K562 (cell line): ENCODE results near the gene C6orf89. TPM values are rescaled to one million over a fixed set of nuclear protein-coding genes. Genes with fewer than 3 reads are reported as not detected.

ENCODE experiments used
- ATF4 ChIP-seq: fragments of 450-650 bp; formaldehyde crosslinking; IDR thresholded peaks from 2 replicates; pipeline ENCODE4 v1.4.0; 2022; ENCODE audit warnings: mild to moderate bottlenecking, moderate library complexity
- CBFA2T3 ChIP-seq: fragments of 450-650 bp; IDR thresholded peaks from 2 replicates; pipeline ENCODE4 v1.6.1; 2017
- CREB1 ChIP-seq, 2 experiments: sonication (generic) in 1 of 2; formaldehyde crosslinking in 1 of 2; IDR thresholded peaks; 2 replicates each; pipeline versions ENCODE4 v1.6.1 to v1.8.0; 2012 to 2022; ENCODE audit warnings: inconsistent platforms in 1 of 2, mild to moderate bottlenecking in 1 of 2, missing genetic modification reagents in 1 of 2, moderate library complexity in 1 of 2
- FOXK2 ChIP-seq, 2 experiments: fragments of 450-650 bp; IDR thresholded peaks in 1 of 2; conservative IDR thresholded peaks in 1 of 2; 2 replicates each; pipeline ENCODE4 v1.6.1; 2016; ENCODE audit warnings: low read depth in 2 of 2, mild to moderate bottlenecking in 1 of 2
- GABPA ChIP-seq: fragments of 200-800 bp; sonication (Bioruptor generic); conservative IDR thresholded peaks from 2 replicates; pipeline ENCODE4 v1.6.1; 2016; ENCODE audit warnings: low read depth, missing genetic modification characterization, missing compliant biosample characterization
- GATAD2B ChIP-seq: fragments of 450-650 bp; IDR thresholded peaks from 2 replicates; pipeline ENCODE4 v1.6.1; 2017; ENCODE audit warnings: mild to moderate bottlenecking, borderline replicate concordance
- GTF3C2 ChIP-seq: IDR thresholded peaks from 3 replicates; pipeline ENCODE4 v1.6.1; 2011; ENCODE audit warnings: borderline replicate concordance, mild to moderate bottlenecking, moderate library complexity; ENCODE audit not compliant: insufficient read length; ENCODE audit errors: extremely low read depth
- L3MBTL2 ChIP-seq: fragments of 450-650 bp; IDR thresholded peaks from 2 replicates; pipeline ENCODE4 v1.6.1; 2016; ENCODE audit warnings: mild to moderate bottlenecking, moderate library complexity
- MECOM ChIP-seq: fragments of 250-450 bp; sonication (Bioruptor Pico); IDR thresholded peaks from 2 replicates; pipeline ENCODE4 v1.8.0; 2022; ENCODE audit warnings: inconsistent platforms
- MTA2 ChIP-seq: fragments of 450-650 bp; IDR thresholded peaks from 2 replicates; pipeline ENCODE4 v1.6.1; 2016; ENCODE audit warnings: low read depth
- PTBP1 ChIP-seq: fragments of 200-400 bp; formaldehyde crosslinking; IDR thresholded peaks from 2 replicates; pipeline ENCODE4 v1.6.1; 2017; ENCODE audit warnings: low read depth, low read length
- STAT5B ChIP-seq: fragments of 250-450 bp; sonication (Bioruptor Pico); IDR thresholded peaks from 2 replicates; pipeline ENCODE4 v1.8.0; 2021; ENCODE audit warnings: mild to moderate bottlenecking, inconsistent platforms
- STAT6 ChIP-seq: sonication (generic); formaldehyde crosslinking; IDR thresholded peaks from 2 replicates; pipeline ENCODE4 v1.8.1; 2023; ENCODE audit warnings: mild to moderate bottlenecking, missing genetic modification reagents
- TAF9B ChIP-seq: fragments of 450-650 bp; IDR thresholded peaks from 2 replicates; pipeline ENCODE4 v1.6.1; 2018; ENCODE audit warnings: mild to moderate bottlenecking; ENCODE audit not compliant: partially characterized antibody
- TBP ChIP-seq: optimal IDR thresholded peaks from 2 replicates; pipeline ENCODE3; 2011; ENCODE audit warnings: low read depth, low read length, improper control_type of control experiment
- USF1 ChIP-seq: sonication (generic); formaldehyde crosslinking; IDR thresholded peaks from 2 replicates; pipeline ENCODE4 v1.9.0; 2022; ENCODE audit warnings: mild to moderate bottlenecking, missing genetic modification reagents
- ZBED1 ChIP-seq: IDR thresholded peaks from 2 replicates; pipeline ENCODE4 v1.6.1; 2014
- ZFP91 ChIP-seq: sonication (generic); formaldehyde crosslinking; IDR thresholded peaks from 2 replicates; pipeline ENCODE4 v1.8.0; 2022; ENCODE audit warnings: mild to moderate bottlenecking, missing genetic modification reagents
- ZNF668 ChIP-seq: fragments of 250-450 bp; sonication (Bioruptor Pico); IDR thresholded peaks from 2 replicates; pipeline ENCODE4 v1.8.0; 2022; ENCODE audit warnings: mild to moderate bottlenecking, inconsistent platforms
- polyA plus RNA-seq, 8 experiments: library from polyadenylated mRNA; depleted of rRNA in 4 of 8; stranded (reverse) in 5 of 8; unstranded in 3 of 8; fragments of >200 nt; fragmentation: Nextera tagmentation in 2 of 8; fragmentation: Illumina TruSeq in 1 of 8; extraction: Ambion mirVana in 2 of 8; extraction: Trizol in 1 of 8; gene quantifications; 2 replicates each; pipeline versions ENCODE4 v1.2.1 to v1.2.3, GENCODE V29; 2011 to 2014; ENCODE audit warnings: inconsistent platforms in 1 of 8, missing spikeins in 1 of 8
- total RNA-seq, 7 experiments: library from RNA; depleted of rRNA in 6 of 7; stranded (reverse); fragments of >200 nt in 6 of 7; fragmentation: Illumina TruSeq in 2 of 7; extraction: Trizol in 2 of 7; gene quantifications; 2 replicates each; pipeline versions ENCODE4 v1.2.1 to v1.2.3, GENCODE V29; 2011 to 2021; ENCODE audit warnings: low replicate concordance in 1 of 7

The C6orf89 gene
- total and polyA plus RNA-seq, 9 of the 15 experiments (the other 6 are each of a cell fraction or from before 2014, with no cell fraction given), result 35.2 to 111 (median 58.5) TPM

GRCh38 chr6:36862164-36862847 lies 23.4 kb upstream of the C6orf89 start (continued):
- TF ChIP-seq GABPA (tag) (peak; percentile 40), USF1 (peak; percentile 43; the same call in 1 of the 2 replicates), MTA2 (peak; percentile 58; the same call in 1 of the 2 replicates), TBP (peak; percentile 68), CBFA2T3 (peak; percentile 95), MECOM (CRISPR knock-in tag) (peak; percentile 97), STAT6 (CRISPR knock-in tag) (peak; percentile 62; the same call in 1 of the 2 replicates), TAF9B (peak; percentile 75), FOXK2 (conservative IDR thresholded peaks at IDR 0.05 in 1 of 2, IDR thresholded peaks at IDR 0.05 in 1 of 2; ENCODE audit: low read depth in 2 of 2) (peak; percentile 66 to 73; a peak in 3 of 4 replicates), ZBED1 (no peak), CREB1 (IDR thresholded peaks at IDR 0.05) (no peak; the same call in 1 of the 2 replicates), CREB1 (CRISPR knock-in tag; IDR thresholded peaks at IDR 0.05) (no peak), STAT5B (CRISPR knock-in tag) (no peak), L3MBTL2 (peak; percentile 68), GATAD2B (peak; percentile 11; the same call in 1 of the 2 replicates), ATF4 (CRISPR knock-in tag) (no peak; the same call in 1 of the 2 replicates), ZFP91 (CRISPR knock-in tag) (no peak), PTBP1 (no peak), ZNF668 (CRISPR knock-in tag) (peak; percentile 59; the same call in 1 of the 2 replicates), GTF3C2 (no peak)
